Natural killer cell treated with Interleukin-12 subunit alpha and Interleukin-12 subunit beta and Interleukin-15 and Interleukin-18, amount 100 ng/mL, for 72 hours (primary cell): ENCODE results near the gene SCAF8. TPM values are rescaled to one million over a fixed set of nuclear protein-coding genes. Genes with fewer than 3 reads are reported as not detected.
"Not testable (repeated sequence)": the region's sequence is repeated elsewhere in the genome, so short reads cannot be mapped to it uniquely, and the experiment has no call there.

Experiments used
- ATAC-seq, 2 donors: fragments of 150-1000 bp; cut with Tn5 transposase in 1 of 2; sonication (Bioruptor Pico), chemical (Tn5 transposase) in 1 of 2; 2 replicates each; pipeline ENCODE4 v1.10.0; 2021
- DNase-seq: peaks from one replicate; pipeline ENCODE4 v3.0.0; 2022; ENCODE audit warnings: low spot score
- H3K27ac Mint-ChIP-seq, 2 donors: 1 replicate in 1 of 2; 2 replicates in 1 of 2; pipeline ENCODE4 v1.8.0; 2022; ENCODE audit warnings: mixed read lengths in 2 of 2, mild to moderate bottlenecking in 1 of 2, moderate library complexity in 1 of 2
- H3K27me3 Mint-ChIP-seq, 2 donors: 1 replicate in 1 of 2; 2 replicates in 1 of 2; pipeline ENCODE4 v1.8.0; 2022; ENCODE audit warnings: mixed read lengths in 2 of 2
- H3K36me3 Mint-ChIP-seq: one replicate; pipeline ENCODE4 v1.8.0; 2022; ENCODE audit warnings: mixed read lengths
- H3K4me1 Mint-ChIP-seq, 2 donors: 1 replicate in 1 of 2; 2 replicates in 1 of 2; pipeline ENCODE4 v1.8.0; 2022; ENCODE audit warnings: low read depth in 2 of 2, mixed read lengths in 2 of 2, mild to moderate bottlenecking in 1 of 2
- H3K4me3 Mint-ChIP-seq: one replicate; pipeline ENCODE4 v1.8.0; 2022; ENCODE audit warnings: mixed read lengths
- H3K9me3 Mint-ChIP-seq: 2 replicates; pipeline ENCODE4 v1.8.0; 2022; ENCODE audit warnings: mixed read lengths
- total RNA-seq, 2 donors: library from RNA; stranded (reverse); gene quantifications; one replicate each; pipeline ENCODE4 v1.2.3, GENCODE V29; 2022

The SCAF8 gene
- total RNA-seq, 2 donors from 2014 or later = 39.3 to 43.4 TPM

GRCh38 chr6:154773610-154774089 is 40.4 kb downstream of the SCAF8 start:
- DNase-seq (no peak), ATAC-seq (peak; percentile 77 to 89)
- H3K36me3 Mint-ChIP-seq = peaks cover 6% of the 10 kb centered on the region
- H3K27me3 Mint-ChIP-seq = no peaks in the 10 kb centered on the region
- peaks cover 35 to 43% of the 10 kb centered on the region in 2 donors for H3K4me1 Mint-ChIP-seq
- H3K27ac Mint-ChIP-seq = peak overlapping the region; percentile 75 to 79
- H3K9me3 Mint-ChIP-seq = no peaks in the 10 kb centered on the region
- H3K4me3 Mint-ChIP-seq = peak overlapping the region; percentile 47

GRCh38 chr6:154779157-154779556 is 45.9 kb downstream of the SCAF8 start:
- not testable (repeated sequence) for H3K9me3 Mint-ChIP-seq, H3K27me3 Mint-ChIP-seq, ATAC-seq, H3K4me3 Mint-ChIP-seq, DNase-seq, H3K36me3 Mint-ChIP-seq, H3K27ac Mint-ChIP-seq
- H3K4me1 Mint-ChIP-seq = peaks cover 22% of the 10 kb centered on the region in 2 donors

DNA sequence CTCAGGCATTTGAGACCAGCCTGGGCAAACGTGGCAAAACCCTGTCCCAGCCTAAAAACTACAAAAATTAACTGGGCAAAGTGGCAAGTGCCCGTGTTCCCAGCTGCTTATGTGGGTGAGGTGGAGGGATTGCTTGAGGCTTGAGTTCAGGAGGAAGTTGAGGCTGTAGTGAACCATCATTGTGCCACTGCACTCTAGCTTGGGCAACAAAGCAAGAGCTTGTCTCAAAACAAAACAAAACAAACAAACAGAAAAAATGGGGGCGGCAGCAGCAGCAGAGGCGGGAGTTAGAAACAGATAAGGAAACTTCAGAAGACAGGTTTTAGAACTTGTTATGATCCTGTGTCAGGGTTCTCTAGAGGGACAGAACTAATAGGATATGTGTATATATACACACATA is 49.0 kb downstream of the SCAF8 start:
- Mint-ChIP-seq H3K36me3 (peaks cover 9% of the 10 kb centered on the region), H3K4me3 (no peak overlapping the region), H3K27ac (no peak overlapping the region), H3K27me3 (no peaks in the 10 kb centered on the region), H3K4me1 (peaks cover 30 to 38% of the 10 kb centered on the region in 2 donors), H3K9me3 (no peaks in the 10 kb centered on the region)
- ATAC-seq (no peak), DNase-seq (no peak)

DNA sequence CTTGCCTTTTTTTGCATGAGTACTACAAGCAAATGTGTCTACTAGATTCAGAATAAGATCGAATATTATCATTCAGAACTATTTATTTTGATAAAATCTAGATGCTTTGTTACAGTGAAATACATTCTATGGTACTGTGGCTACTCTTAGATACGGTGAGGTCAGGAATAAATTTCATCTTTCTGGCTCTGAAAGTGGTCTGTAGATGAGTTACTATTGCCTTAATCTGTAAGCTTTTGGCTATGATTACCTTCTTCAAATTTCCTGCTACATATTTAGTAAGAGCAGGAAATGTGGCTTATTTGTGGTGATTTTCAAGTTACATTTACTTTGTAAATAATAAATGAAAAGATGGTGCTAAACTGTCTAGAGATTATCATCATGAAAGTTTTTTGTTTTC is 50.0 kb downstream of the SCAF8 start:
- no peak overlapping the region for H3K4me3 Mint-ChIP-seq
- peaks cover 9% of the 10 kb centered on the region for H3K36me3 Mint-ChIP-seq
- DNase-seq (no peak), ATAC-seq (no peak)
- H3K9me3 Mint-ChIP-seq = no peaks in the 10 kb centered on the region
- peak overlapping the region in 1 of 2 donors; percentile 50 for H3K27ac Mint-ChIP-seq
- no peaks in the 10 kb centered on the region for H3K27me3 Mint-ChIP-seq
- H3K4me1 Mint-ChIP-seq = peaks cover 33 to 46% of the 10 kb centered on the region in 2 donors

DNA sequence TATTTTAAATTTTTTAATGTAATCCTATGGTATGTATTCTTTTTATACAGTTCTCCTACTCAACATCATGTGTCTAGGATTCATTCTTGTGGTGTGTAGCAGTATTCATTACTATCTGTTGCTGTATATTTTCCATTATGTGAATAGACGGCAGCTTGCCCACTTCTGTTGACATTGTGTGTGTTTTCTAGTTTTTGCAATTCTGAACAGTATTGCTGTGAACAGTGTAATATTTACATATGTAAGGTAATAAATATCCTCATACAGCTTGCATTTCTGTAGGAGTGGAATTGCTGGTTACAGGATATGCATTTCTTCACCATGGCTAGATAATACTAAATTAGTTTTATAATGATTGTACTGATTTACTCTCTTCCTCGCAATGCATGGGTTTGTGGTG is 51.9 kb downstream of the SCAF8 start:
- Mint-ChIP-seq H3K27ac (no peak overlapping the region), H3K36me3 (peaks cover 9% of the 10 kb centered on the region), H3K9me3 (no peaks in the 10 kb centered on the region), H3K27me3 (no peaks in the 10 kb centered on the region), H3K4me3 (no peak overlapping the region), H3K4me1 (peaks cover 33 to 46% of the 10 kb centered on the region in 2 donors)
- no peak for DNase-seq
- ATAC-seq = no peak

DNA sequence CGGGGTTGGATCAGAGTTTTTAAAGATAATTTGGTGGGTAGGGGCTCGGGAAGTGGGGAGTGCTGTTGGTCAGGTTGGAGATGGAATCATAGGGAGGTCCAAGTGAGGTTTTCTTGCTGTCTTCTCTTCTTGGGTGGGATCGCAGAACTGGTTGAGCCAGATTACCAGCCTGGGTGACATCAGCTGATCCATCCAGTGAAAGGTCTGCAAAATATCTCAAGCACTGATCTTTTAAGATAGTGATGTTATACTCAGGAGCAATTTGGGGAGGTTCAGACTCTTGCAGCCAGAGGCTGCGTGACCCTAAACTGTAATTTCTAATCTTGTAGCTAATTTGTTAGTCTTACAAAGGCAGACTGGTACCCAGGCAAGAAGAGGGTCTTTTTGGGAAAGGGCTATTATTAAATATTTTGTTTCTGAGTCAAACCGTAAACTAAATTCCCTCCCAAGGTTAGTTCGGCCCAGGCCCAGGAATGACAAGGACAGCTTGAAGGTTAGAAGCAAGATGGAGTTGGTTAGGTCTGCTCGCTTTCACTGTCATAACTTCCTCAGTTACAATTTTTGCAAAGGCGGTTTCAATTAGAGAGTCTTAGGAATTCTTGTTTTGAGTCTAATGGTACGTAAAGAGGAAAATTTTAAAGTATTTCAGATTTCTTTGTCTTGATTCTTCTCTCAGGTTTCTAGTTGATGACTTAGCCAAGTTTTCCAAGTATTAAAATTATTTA is 53.1 kb downstream of the SCAF8 start:
- H3K36me3 Mint-ChIP-seq = peaks cover 4% of the 10 kb centered on the region

GRCh38 chr6:154791556-154792317 is 58.5 kb downstream of the SCAF8 start:
- H3K4me1 Mint-ChIP-seq = peaks cover 22 to 35% of the 10 kb centered on the region in 2 donors
- H3K27me3 Mint-ChIP-seq = no peaks in the 10 kb centered on the region
- H3K4me3 Mint-ChIP-seq = no peak overlapping the region
- DNase-seq (no peak), ATAC-seq (no peak)
- no peaks in the 10 kb centered on the region for H3K9me3 Mint-ChIP-seq
- H3K27ac Mint-ChIP-seq = no peak overlapping the region
- peaks cover 11% of the 10 kb centered on the region for H3K36me3 Mint-ChIP-seq

More for the DNA sequence above, 53.1 kb downstream of the SCAF8 start:
- Mint-ChIP-seq H3K9me3 (no peaks in the 10 kb centered on the region), H3K4me1 (peaks cover 29 to 41% of the 10 kb centered on the region in 2 donors), H3K27ac (peak overlapping the region in 1 of 2 donors; percentile 14), H3K4me3 (no peak overlapping the region), H3K27me3 (no peaks in the 10 kb centered on the region)
- no peak for DNase-seq
- no peak for ATAC-seq

DNA sequence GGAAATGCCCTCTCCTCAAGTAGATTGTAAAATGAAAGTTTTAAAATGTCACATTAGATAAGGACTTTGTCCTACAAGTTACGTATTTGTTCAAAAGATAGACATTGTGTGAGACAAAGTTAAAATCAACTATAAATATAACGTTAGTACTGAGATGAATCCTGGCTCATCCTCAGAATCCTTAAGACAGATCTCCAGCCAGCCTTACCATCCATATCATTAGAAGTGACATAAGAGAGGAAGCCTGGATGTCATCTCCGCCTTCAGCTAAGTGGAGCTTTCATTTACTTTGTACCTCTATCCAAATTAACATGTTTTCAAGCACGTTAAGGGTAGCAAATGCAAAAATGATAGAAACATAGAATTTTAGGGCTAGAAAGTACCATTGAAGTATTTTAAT is 59.1 kb downstream of the SCAF8 start:
- ATAC-seq = no peak
- H3K4me1 Mint-ChIP-seq = peaks cover 18 to 30% of the 10 kb centered on the region in 2 donors
- no peaks in the 10 kb centered on the region for H3K9me3 Mint-ChIP-seq
- H3K27me3 Mint-ChIP-seq = no peaks in the 10 kb centered on the region
- DNase-seq = no peak
- peaks cover 15% of the 10 kb centered on the region for H3K36me3 Mint-ChIP-seq
- no peak overlapping the region for H3K27ac Mint-ChIP-seq
- H3K4me3 Mint-ChIP-seq = no peak overlapping the region

DNA sequence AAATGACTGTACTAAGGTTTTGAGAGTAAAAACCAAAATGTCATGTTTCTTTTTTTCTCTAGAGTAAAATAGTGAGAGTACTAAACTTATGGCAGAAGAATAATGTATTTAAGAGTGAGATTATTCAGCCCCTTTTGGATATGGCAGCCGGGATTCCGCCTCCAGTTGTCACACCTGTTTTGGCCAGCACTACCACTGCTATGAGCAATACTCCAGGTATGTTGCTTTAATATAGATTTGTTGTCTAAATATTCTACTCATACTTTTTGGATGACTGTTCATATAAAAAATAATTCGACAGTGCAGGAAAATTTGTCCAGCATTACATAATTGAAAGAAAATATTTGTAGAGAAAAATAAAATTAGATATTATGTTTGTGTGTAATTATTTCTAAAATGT is 59.5 kb downstream of the SCAF8 start:
- Mint-ChIP-seq H3K27ac (no peak overlapping the region), H3K4me3 (no peak overlapping the region), H3K27me3 (no peaks in the 10 kb centered on the region), H3K9me3 (no peaks in the 10 kb centered on the region), H3K4me1 (peaks cover 17 to 25% of the 10 kb centered on the region in 2 donors), H3K36me3 (peaks cover 16% of the 10 kb centered on the region)
- no peak for DNase-seq
- ATAC-seq = no peak

GRCh38 chr6:154796484-154796883 is 63.3 kb downstream of the SCAF8 start:
- Mint-ChIP-seq H3K36me3 (peaks cover 30% of the 10 kb centered on the region), H3K9me3 (no peaks in the 10 kb centered on the region), H3K27ac (peak overlapping the region; percentile 70 to 81), H3K4me1 (peaks cover 26 to 45% of the 10 kb centered on the region in 2 donors), H3K4me3 (peak overlapping the region; percentile 18), H3K27me3 (no peaks in the 10 kb centered on the region)
- no peak for ATAC-seq
- DNase-seq = no peak

DNA sequence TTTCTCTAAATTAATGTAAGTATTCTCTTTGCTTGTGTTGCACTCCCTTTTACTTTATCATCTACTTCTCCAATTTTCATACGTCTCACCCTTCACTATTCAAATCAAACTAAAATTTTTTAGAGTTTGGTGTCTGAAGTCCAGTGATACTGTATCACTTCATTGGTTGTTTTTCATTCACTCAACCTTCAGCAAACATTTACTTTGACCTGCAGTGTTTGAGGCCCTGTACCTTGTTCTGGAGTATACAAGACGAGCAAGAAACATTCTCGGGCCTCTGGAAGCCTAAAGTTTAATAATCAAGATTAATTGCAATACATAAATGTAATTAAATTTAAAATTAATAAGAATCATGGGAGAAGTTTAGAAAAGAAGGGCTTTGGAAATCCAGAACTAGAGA is 64.6 kb downstream of the SCAF8 start:
- DNase-seq = no peak
- ATAC-seq = no peak
- Mint-ChIP-seq H3K36me3 (peaks cover 30% of the 10 kb centered on the region), H3K27ac (no peak overlapping the region), H3K4me1 (peaks cover 17 to 37% of the 10 kb centered on the region in 2 donors), H3K9me3 (no peaks in the 10 kb centered on the region), H3K27me3 (no peaks in the 10 kb centered on the region), H3K4me3 (no peak overlapping the region)

DNA sequence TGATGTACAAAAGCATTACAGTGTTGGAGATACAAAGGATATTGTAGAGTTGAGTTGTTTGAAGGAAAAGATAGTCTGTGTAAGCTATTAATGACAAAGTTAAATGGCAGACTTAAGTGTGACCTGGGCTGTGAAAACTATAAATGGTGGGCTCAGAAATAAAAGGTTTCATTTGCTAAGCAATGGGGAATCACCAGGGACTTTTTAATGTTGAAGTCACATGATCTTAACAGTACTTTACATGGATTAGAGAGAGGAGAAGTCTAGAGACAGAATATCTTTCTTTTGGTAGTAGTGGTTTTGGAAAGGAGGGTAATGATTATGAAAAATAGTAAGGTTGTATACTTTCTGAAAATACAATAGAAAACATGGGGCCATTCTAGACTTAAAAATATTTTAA is 67.1 kb downstream of the SCAF8 start:
- no peak for DNase-seq

GRCh38 chr6:154805288-154805911 is 72.2 kb downstream of the SCAF8 start:
- Mint-ChIP-seq H3K4me3 (no peak overlapping the region), H3K27me3 (no peaks in the 10 kb centered on the region), H3K9me3 (no peaks in the 10 kb centered on the region), H3K36me3 (peaks cover 16% of the 10 kb centered on the region), H3K4me1 (peaks cover 1 to 10% of the 10 kb centered on the region in 2 donors), H3K27ac (no peak overlapping the region)
- DNase-seq = no peak
- ATAC-seq = no peak

More for the DNA sequence above, 67.1 kb downstream of the SCAF8 start:
- no peak overlapping the region for H3K4me3 Mint-ChIP-seq
- H3K27ac Mint-ChIP-seq = peak overlapping the region; percentile 42 to 59
- H3K4me1 Mint-ChIP-seq = peaks cover 16 to 39% of the 10 kb centered on the region in 2 donors
- H3K27me3 Mint-ChIP-seq = no peaks in the 10 kb centered on the region
- peak in 1 of 2 donors; percentile 65 for ATAC-seq
- H3K36me3 Mint-ChIP-seq = peaks cover 31% of the 10 kb centered on the region
- no peaks in the 10 kb centered on the region for H3K9me3 Mint-ChIP-seq

DNA sequence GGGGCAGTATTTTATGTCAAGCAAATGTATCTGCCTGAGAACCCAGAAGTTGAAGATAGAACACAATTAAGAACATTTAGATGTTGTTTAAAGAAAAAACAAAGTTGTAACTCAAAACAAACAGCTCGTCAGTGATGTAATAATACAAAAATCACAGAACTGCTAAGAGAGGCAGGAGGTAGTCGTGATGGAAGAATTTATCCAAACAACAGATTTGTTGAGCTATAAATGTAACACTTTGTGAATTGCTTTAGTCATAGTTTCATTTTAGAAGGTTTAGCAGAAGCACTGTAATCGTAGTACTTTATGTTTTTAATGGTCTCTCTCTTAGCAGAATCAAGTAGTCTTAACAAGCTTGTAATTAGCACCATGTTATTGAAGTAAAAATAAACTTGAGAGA is 73.6 kb downstream of the SCAF8 start:
- peaks cover 27% of the 10 kb centered on the region for H3K36me3 Mint-ChIP-seq
- H3K27ac Mint-ChIP-seq = no peak overlapping the region
- DNase-seq = no peak
- peaks cover 0 to 4% of the 10 kb centered on the region in 2 donors for H3K4me1 Mint-ChIP-seq
- no peaks in the 10 kb centered on the region for H3K27me3 Mint-ChIP-seq
- no peaks in the 10 kb centered on the region for H3K9me3 Mint-ChIP-seq
- no peak for ATAC-seq
- no peak overlapping the region for H3K4me3 Mint-ChIP-seq
